GM23248 (cell line): ENCODE measurements around the gene RANGAP1. TPM values are rescaled to one million over a fixed set of nuclear protein-coding genes. Genes with fewer than 3 reads are reported as not detected.
A peak's percentile ranks its signal among the peaks of the same experiment; 100 is the strongest.

ENCODE experiments used
- DNase-seq: peaks from one replicate; pipeline ENCODE4 v3.0.0-alpha.2; 2015
- H2AFZ ChIP-seq: fragments of 200-600 bp; sonication (generic); 2 replicates; pipeline ENCODE4 v1.6.1; 2016; ENCODE audit warnings: antibody characterized with exemption
- H3F3A ChIP-seq: fragments of 200-600 bp; sonication (generic); 2 replicates; pipeline ENCODE4 v1.6.1; 2016; ENCODE audit warnings: mild to moderate bottlenecking, antibody characterized with exemption, mixed run types; ENCODE audit not compliant: insufficient read depth
- H3K27ac ChIP-seq: fragments of 200-600 bp; sonication (generic); 2 replicates; pipeline ENCODE4 v1.5.1; 2016; ENCODE audit warnings: mild to moderate bottlenecking
- H3K27me3 ChIP-seq: fragments of 200-600 bp; sonication (generic); replicated peaks from 2 replicates; pipeline ENCODE4 v1.6.1; 2016; ENCODE audit warnings: mild to moderate bottlenecking; ENCODE audit not compliant: insufficient read depth
- H3K36me3 ChIP-seq: fragments of 200-600 bp; sonication (generic); 2 replicates; pipeline ENCODE4 v1.6.1; 2016; ENCODE audit warnings: low read depth, mild to moderate bottlenecking
- H3K4me1 ChIP-seq: fragments of 200-600 bp; sonication (generic); 2 replicates; pipeline ENCODE4 v1.6.1; 2016; ENCODE audit warnings: mild to moderate bottlenecking; ENCODE audit not compliant: insufficient read depth
- H3K4me2 ChIP-seq: fragments of 200-600 bp; sonication (generic); one replicate; pipeline ENCODE4 v1.6.1; 2016; ENCODE audit warnings: mild to moderate bottlenecking; ENCODE audit not compliant: unreplicated experiment
- H3K4me3 ChIP-seq: fragments of 200-600 bp; sonication (generic); 2 replicates; pipeline ENCODE4 v1.5.1; 2016; ENCODE audit warnings: mild to moderate bottlenecking
- H3K79me2 ChIP-seq: fragments of 200-600 bp; sonication (generic); 2 replicates; pipeline ENCODE4 v1.6.1; 2016; ENCODE audit warnings: mild to moderate bottlenecking; ENCODE audit not compliant: insufficient read depth
- H3K9ac ChIP-seq: fragments of 200-600 bp; sonication (generic); 2 replicates; pipeline ENCODE4 v1.6.1; 2016; ENCODE audit warnings: mild to moderate bottlenecking
- H3K9me2 ChIP-seq: fragments of 200-600 bp; sonication (generic); 2 replicates; pipeline ENCODE4 v1.6.1; 2016; ENCODE audit warnings: mixed run types, mild to moderate bottlenecking, moderate library complexity; ENCODE audit not compliant: insufficient read depth
- H3K9me3 ChIP-seq: fragments of 200-600 bp; sonication (generic); one replicate; pipeline ENCODE4 v1.6.1; 2017; ENCODE audit warnings: low read depth
- H4K20me1 ChIP-seq: fragments of 200-600 bp; sonication (generic); 2 replicates; pipeline ENCODE4 v1.6.0; 2016; ENCODE audit not compliant: insufficient read depth
- EZH2 ChIP-seq: fragments of 200-600 bp; sonication (generic); IDR thresholded peaks from 2 replicates; pipeline ENCODE4 v1.6.1; 2018; ENCODE audit warnings: antibody characterized with exemption, mild to moderate bottlenecking; ENCODE audit not compliant: insufficient read depth, poor library complexity, severe bottlenecking
- EZH2phosphoT487 ChIP-seq: fragments of 200-600 bp; sonication (generic); IDR thresholded peaks from 2 replicates; pipeline ENCODE4 v1.6.1; 2018; ENCODE audit warnings: antibody characterized with exemption, moderate library complexity, mild to moderate bottlenecking, low read depth; ENCODE audit not compliant: insufficient read depth
- whole genome bisulfite sequencing, 2 experiments: methylation state at CpG; one replicate each; pipeline ENCODE4 v1.1.6; 2015 to 2017; ENCODE audit warnings: low lambda C conversion rate in 2 of 2, low coverage in 1 of 2; ENCODE audit errors: missing lambda C conversion rate in 2 of 2; 5-methylcytosine and 5-hydroxymethylcytosine counted together
- in situ Hi-C: fragments of 300-500 bp; cut with MboI; formaldehyde crosslinking; loops from 2 replicates; pipeline ENCODE4 v1.15.0; 2020
- polyA plus RNA-seq: library from polyadenylated mRNA; unstranded; fragments of >200 nt; fragmentation: Nextera tagmentation; extraction: Ambion mirVana; gene quantifications from 2 replicates; pipeline ENCODE4 v1.2.1, GENCODE V29; 2016
- total RNA-seq: library from RNA; depleted of rRNA; stranded (reverse); fragments of >200 nt; shearing (Covaris generic); gene quantifications from 2 replicates; pipeline ENCODE4 v1.2.3, GENCODE V29; 2014

RANGAP1 gene
- total and polyA plus RNA-seq, 2 experiments from 2014 or later: 52.3 to 73.5 TPM

- 97% methylated on average over 16 of the region's 16 CpGs for WGBS, 2 experiments
- TF ChIP-seq EZH2phosphoT487 (no peak), EZH2 (no peak)
- Histone ChIP-seq H4K20me1 (no peaks in the 10 kb centered on the region), H3K27me3 (no peaks in the 10 kb centered on the region), H3K9ac (no peak overlapping the region), H3K27ac (no peak overlapping the region), H3K4me2 (no peak overlapping the region), H3K36me3 (peaks cover 38% of the 10 kb centered on the region), H3K4me3 (no peak overlapping the region), H3K79me2 (peaks cover 11% of the 10 kb centered on the region; the same call in 1 of the 2 replicates), H3K9me3 (no peaks in the 10 kb centered on the region), H3K4me1 (no peaks in the 10 kb centered on the region), H2AFZ (no peak overlapping the region), H3F3A (no peaks in the 10 kb centered on the region), H3K9me2 (no peaks in the 10 kb centered on the region)
- DNase-seq: no peak
- in situ Hi-C loops: no loop called here
These were observed 18.0 kb downstream of the RANGAP1 start for GRCh38 chr22:41267958-41268357.

GRCh38 chr22:41264408-41264941 is 21.5 kb downstream of the RANGAP1 start:
- Histone ChIP-seq H3K9ac (no peak overlapping the region), H4K20me1 (no peaks in the 10 kb centered on the region), H3K27ac (no peak overlapping the region), H3K79me2 (peaks cover 16% of the 10 kb centered on the region; the same call in 1 of the 2 replicates), H3K27me3 (no peaks in the 10 kb centered on the region), H3K4me2 (no peak overlapping the region), H3F3A (no peaks in the 10 kb centered on the region), H3K4me1 (no peaks in the 10 kb centered on the region), H3K36me3 (peaks cover 50% of the 10 kb centered on the region), H3K4me3 (no peak overlapping the region), H3K9me3 (no peaks in the 10 kb centered on the region), H2AFZ (no peak overlapping the region), H3K9me2 (no peaks in the 10 kb centered on the region)
- in situ Hi-C loops: no loop called here
- 92 to 94% methylated on average over 13 to 14 of the region's 15 CpGs for WGBS, 2 experiments
- DNase-seq: no peak
- no peak for TF ChIP-seq EZH2phosphoT487
- no peak for TF ChIP-seq EZH2

GRCh38 chr22:41263704-41264103 is 22.3 kb downstream of the RANGAP1 start:
- Histone ChIP-seq H3K9me2 (no peaks in the 10 kb centered on the region), H3K79me2 (peaks cover 12% of the 10 kb centered on the region; the same call in 1 of the 2 replicates), H3K4me2 (no peak overlapping the region), H4K20me1 (no peaks in the 10 kb centered on the region), H3K4me1 (no peaks in the 10 kb centered on the region), H3K27ac (no peak overlapping the region), H2AFZ (no peak overlapping the region), H3K9ac (0 out of 2 replicates have a peak overlapping the region, but pooled peaks have one; percentile 1), H3K9me3 (no peaks in the 10 kb centered on the region), H3K4me3 (no peak overlapping the region), H3K36me3 (peaks cover 48% of the 10 kb centered on the region), H3F3A (no peaks in the 10 kb centered on the region), H3K27me3 (no peaks in the 10 kb centered on the region)
- DNase-seq: peak; percentile 60
- in situ Hi-C loops: no loop called here
- 92 to 96% methylated on average over 2 of the region's 2 CpGs for WGBS, 2 experiments
- TF ChIP-seq EZH2 (no peak), EZH2phosphoT487 (no peak)

GRCh38 chr22:41262250-41262765 is 23.7 kb downstream of the RANGAP1 start:
- TF ChIP-seq EZH2: no peak
- TF ChIP-seq EZH2phosphoT487: no peak
- Histone ChIP-seq H3F3A (no peaks in the 10 kb centered on the region), H4K20me1 (no peaks in the 10 kb centered on the region), H3K79me2 (peaks cover 15% of the 10 kb centered on the region; the same call in 1 of the 2 replicates), H3K27me3 (no peaks in the 10 kb centered on the region), H3K9ac (no peak overlapping the region), H3K27ac (no peak overlapping the region), H3K4me3 (no peak overlapping the region), H3K36me3 (peaks cover 43% of the 10 kb centered on the region), H3K4me1 (no peaks in the 10 kb centered on the region), H3K4me2 (no peak overlapping the region), H3K9me3 (no peaks in the 10 kb centered on the region), H3K9me2 (no peaks in the 10 kb centered on the region), H2AFZ (no peak overlapping the region)
- in situ Hi-C loops: no loop called here
- 90 to 95% methylated on average over 15 of the region's 15 CpGs for WGBS, 2 experiments
- DNase-seq: no peak
